GM23338 (cell line): Measurements from ENCODE around the gene DNAJA3. TPM values are rescaled to one million over a fixed set of nuclear protein-coding genes. Genes with fewer than 3 reads are reported as not detected.

ENCODE experiments used
- ATAC-seq: fragments of 200-7000 bp; cut with Tn5 transposase; 3 replicates; pipeline ENCODE4 v1.9.1; 2020
- DNase-seq: peaks from one replicate; pipeline ENCODE4 v3.0.0-alpha.2; 2015; ENCODE audit warnings: low spot score
- H2AFZ ChIP-seq: fragments of 200-600 bp; sonication (generic); 2 replicates; pipeline ENCODE4 v1.8.0; 2016; ENCODE audit warnings: antibody characterized with exemption, mild to moderate bottlenecking, moderate library complexity
- H3F3A ChIP-seq: fragments of 200-600 bp; sonication (generic); replicated peaks from 2 replicates; pipeline ENCODE4 v1.8.0; 2017; ENCODE audit warnings: antibody characterized with exemption, mixed run types, low read depth
- H3K27ac ChIP-seq: fragments of 200-600 bp; sonication (generic); 2 replicates; pipeline ENCODE4 v1.6.1; 2016; ENCODE audit warnings: low read depth
- H3K27me3 ChIP-seq: fragments of 200-600 bp; sonication (generic); 2 replicates; pipeline ENCODE4 v1.8.0; 2016; ENCODE audit warnings: mild to moderate bottlenecking, mixed run types, moderate library complexity; ENCODE audit not compliant: insufficient read depth
- H3K36me3 ChIP-seq: fragments of 200-600 bp; sonication (generic); 2 replicates; pipeline ENCODE4 v1.8.0; 2016; ENCODE audit warnings: mild to moderate bottlenecking; ENCODE audit not compliant: insufficient read depth
- H3K4me1 ChIP-seq: fragments of 200-600 bp; sonication (generic); 2 replicates; pipeline ENCODE4 v1.8.0; 2016; ENCODE audit warnings: mild to moderate bottlenecking, moderate library complexity; ENCODE audit not compliant: insufficient read depth
- H3K4me2 ChIP-seq: fragments of 200-600 bp; sonication (generic); 2 replicates; pipeline ENCODE4 v1.7.1; 2017; ENCODE audit warnings: mixed run types
- H3K4me3 ChIP-seq: fragments of 200-600 bp; sonication (generic); 2 replicates; pipeline ENCODE4 v1.6.1; 2016; ENCODE audit warnings: mixed run types
- H3K79me2 ChIP-seq: fragments of 200-600 bp; sonication (generic); replicated peaks from 2 replicates; pipeline ENCODE4 v1.8.0; 2017; ENCODE audit warnings: mild to moderate bottlenecking; ENCODE audit not compliant: insufficient read depth
- H3K9me2 ChIP-seq: fragments of 200-600 bp; sonication (generic); 2 replicates; pipeline ENCODE4 v1.8.0; 2017; ENCODE audit not compliant: insufficient read depth
- H4K20me1 ChIP-seq: fragments of 200-600 bp; sonication (generic); replicated peaks from 2 replicates; pipeline ENCODE4 v1.8.0; 2017; ENCODE audit warnings: mild to moderate bottlenecking; ENCODE audit not compliant: insufficient read depth
- H3K27ac Mint-ChIP-seq: 2 replicates; pipeline ENCODE4 v1.8.0; 2020; ENCODE audit warnings: inconsistent platforms, mild to moderate bottlenecking, moderate library complexity, mixed read lengths
- H3K27me3 Mint-ChIP-seq: 3 replicates; pipeline ENCODE4 v1.8.0; 2022; ENCODE audit warnings: low read depth, mild to moderate bottlenecking, moderate library complexity, mixed read lengths, inconsistent platforms; ENCODE audit not compliant: insufficient read depth, poor library complexity
- H3K36me3 Mint-ChIP-seq: 3 replicates; pipeline ENCODE4 v1.8.0; 2021; ENCODE audit warnings: low read depth, mild to moderate bottlenecking, inconsistent platforms, moderate library complexity, mixed read lengths
- H3K4me1 Mint-ChIP-seq: 3 replicates; pipeline ENCODE4 v1.8.0; 2020; ENCODE audit warnings: mild to moderate bottlenecking, inconsistent platforms, mixed read lengths
- H3K4me3 Mint-ChIP-seq: 3 replicates; pipeline ENCODE4 v1.8.0; 2021; ENCODE audit warnings: moderate library complexity, mild to moderate bottlenecking, inconsistent platforms, mixed read lengths
- H3K9me3 Mint-ChIP-seq: 3 replicates; pipeline ENCODE4 v1.8.0; 2020; ENCODE audit warnings: moderate library complexity, mild to moderate bottlenecking, inconsistent platforms, mixed read lengths
- CREB1 ChIP-seq: fragments of 250-450 bp; sonication (Bioruptor Pico); IDR thresholded peaks from 2 replicates; pipeline ENCODE4 v1.5.0; 2020; ENCODE audit warnings: low read depth, mild to moderate bottlenecking, moderate library complexity
- CTCF ChIP-seq, 2 experiments: fragments of 200-600 bp in 1 of 2; sonication (generic) in 1 of 2; conservative IDR thresholded peaks; 2 replicates each; pipeline versions ENCODE4 v1.5.1 to v1.6.1; 2016 to 2017; ENCODE audit warnings: antibody characterized with exemption in 2 of 2, low read depth in 2 of 2, mild to moderate bottlenecking in 2 of 2, moderate library complexity in 1 of 2
- ETS1 ChIP-seq: IDR thresholded peaks from 2 replicates; pipeline ENCODE4 v1.6.1; 2016; ENCODE audit warnings: antibody characterized with exemption
- EZH2phosphoT487 ChIP-seq: fragments of 200-600 bp; sonication (generic); IDR thresholded peaks from one replicate; pipeline ENCODE4 v1.8.1; 2018; ENCODE audit warnings: antibody characterized with exemption; ENCODE audit not compliant: unreplicated experiment
- JUNB ChIP-seq: IDR thresholded peaks from one replicate; pipeline ENCODE4 v1.6.1; 2016; ENCODE audit warnings: antibody characterized with exemption; ENCODE audit not compliant: unreplicated experiment
- POLR2AphosphoS5 ChIP-seq: IDR thresholded peaks from 2 replicates; pipeline ENCODE4 v1.6.1; 2016; ENCODE audit warnings: antibody characterized with exemption, low read depth
- REST ChIP-seq: IDR thresholded peaks from one replicate; pipeline ENCODE4 v1.6.1; 2018; ENCODE audit warnings: antibody characterized with exemption; ENCODE audit not compliant: unreplicated experiment
- STAT1 ChIP-seq: IDR thresholded peaks from one replicate; pipeline ENCODE4 v1.6.1; 2016; ENCODE audit warnings: antibody characterized with exemption; ENCODE audit not compliant: unreplicated experiment
- ZNF114 ChIP-seq: fragments of 250-450 bp; sonication (Bioruptor Pico); IDR thresholded peaks from 2 replicates; pipeline ENCODE4 v1.5.0; 2020; ENCODE audit warnings: mild to moderate bottlenecking, moderate library complexity
- ZNF331 ChIP-seq: fragments of 250-450 bp; sonication (Bioruptor Pico); IDR thresholded peaks from 2 replicates; pipeline ENCODE4 v1.5.0; 2020; ENCODE audit warnings: low read depth, mild to moderate bottlenecking, moderate library complexity
- ZNF462 ChIP-seq: fragments of 250-450 bp; sonication (Bioruptor Pico); IDR thresholded peaks from 2 replicates; pipeline ENCODE4 v1.5.0; 2020; ENCODE audit warnings: mild to moderate bottlenecking, moderate library complexity
- polyA plus RNA-seq: library from polyadenylated mRNA; unstranded; fragments of >200 nt; fragmentation: Nextera tagmentation; extraction: Ambion mirVana; gene quantifications from 2 replicates; pipeline ENCODE4 v1.2.1, GENCODE V29; 2016
- total RNA-seq: library from RNA; depleted of rRNA; stranded (reverse); fragments of >200 nt; shearing (Covaris generic); gene quantifications from 2 replicates; pipeline ENCODE4 v1.2.3, GENCODE V29; 2014

DNAJA3 gene
- total and polyA plus RNA-seq, 2 experiments from 2014 or later = 56.3 to 75.5 TPM

- Histone ChIP-seq H3K4me3 (no peak overlapping the region), H2AFZ (no peak overlapping the region), H3K36me3 (peaks cover 13% of the 10 kb centered on the region; the same call in 1 of the 2 replicates), H3K4me2 (no peak overlapping the region), H3K27ac (no peak overlapping the region), H3K9me2 (no peaks in the 10 kb centered on the region), H3F3A (0 out of 2 replicates have a peak, but pooled peaks cover 11% of the 10 kb centered on the region), H3K79me2 (no peaks in the 10 kb centered on the region; the same call in 1 of the 2 replicates), H3K4me1 (no peaks in the 10 kb centered on the region), H4K20me1 (no peaks in the 10 kb centered on the region), H3K27me3 (no peaks in the 10 kb centered on the region)
- H3K4me3 Mint-ChIP-seq = no peak overlapping the region
- no peak overlapping the region for H3K27ac Mint-ChIP-seq
- peaks cover 3% of the 10 kb centered on the region; the same call in 2 of the 3 replicates for H3K4me1 Mint-ChIP-seq
- H3K27me3 Mint-ChIP-seq = peaks cover 10% of the 10 kb centered on the region
- DNase-seq (no peak), ATAC-seq (no peak)
- no peaks in the 10 kb centered on the region for H3K9me3 Mint-ChIP-seq
- TF ChIP-seq STAT1 (no peak), ZNF331 (CRISPR knock-in tag) (no peak), CTCF (conservative IDR thresholded peaks at IDR 0.05; ENCODE audit: low read depth in 2 of 2) (no peak), ETS1 (no peak), REST (no peak), EZH2phosphoT487 (no peak), ZNF114 (CRISPR knock-in tag) (no peak), POLR2AphosphoS5 (no peak), ZNF462 (CRISPR knock-in tag) (no peak), JUNB (no peak), CREB1 (CRISPR knock-in tag) (no peak)
- H3K36me3 Mint-ChIP-seq = peaks cover 47% of the 10 kb centered on the region
Observed at GRCh38 chr16:4465977-4466779, 40.5 kb downstream of the DNAJA3 start.
